Activated CD4-positive, alpha-beta T cell treated with anti-CD3 and anti-CD28 coated beads, Interleukin-2, amount 10 ng/mL, durations not matched to agents 24 days and 14 days (primary cell): ENCODE data around the gene CCDC88A. TPM values are rescaled to one million over a fixed set of nuclear protein-coding genes. Genes with fewer than 3 reads are reported as not detected.
"Not testable (repeated sequence)": the region's sequence is repeated elsewhere in the genome, so short reads cannot be mapped to it uniquely, and the experiment has no call there.

Experiments
- DNase-seq: peaks from one replicate; pipeline ENCODE4 v3.0.0; 2022
- H3K27ac Mint-ChIP-seq: one replicate; pipeline ENCODE4 v1.8.0; 2022; ENCODE audit warnings: mild to moderate bottlenecking, mixed read lengths
- H3K27me3 Mint-ChIP-seq: one replicate; pipeline ENCODE4 v1.8.0; 2022; ENCODE audit warnings: mixed read lengths
- H3K36me3 Mint-ChIP-seq: one replicate; pipeline ENCODE4 v1.8.0; 2022; ENCODE audit warnings: low read depth, mild to moderate bottlenecking, mixed read lengths
- H3K4me1 Mint-ChIP-seq: one replicate; pipeline ENCODE4 v1.8.0; 2021; ENCODE audit warnings: mixed read lengths
- H3K4me3 Mint-ChIP-seq: one replicate; pipeline ENCODE4 v1.8.0; 2022; ENCODE audit warnings: mild to moderate bottlenecking, moderate library complexity, mixed read lengths
- H3K9me3 Mint-ChIP-seq: one replicate; pipeline ENCODE4 v1.8.0; 2021; ENCODE audit warnings: mixed read lengths
- intact Hi-C: fragments of 100-400 bp; cut with micrococcal nuclease; formaldehyde crosslinking; loops from one replicate; pipeline ENCODE4 v1.15.1; 2023
- total RNA-seq: library from RNA; stranded (reverse); gene quantifications from 2 replicates; pipeline ENCODE4 v1.2.3, GENCODE V29; 2022

Gene CCDC88A
- total RNA-seq, 1 donor from 2014 or later = 9.5 TPM

DNA sequence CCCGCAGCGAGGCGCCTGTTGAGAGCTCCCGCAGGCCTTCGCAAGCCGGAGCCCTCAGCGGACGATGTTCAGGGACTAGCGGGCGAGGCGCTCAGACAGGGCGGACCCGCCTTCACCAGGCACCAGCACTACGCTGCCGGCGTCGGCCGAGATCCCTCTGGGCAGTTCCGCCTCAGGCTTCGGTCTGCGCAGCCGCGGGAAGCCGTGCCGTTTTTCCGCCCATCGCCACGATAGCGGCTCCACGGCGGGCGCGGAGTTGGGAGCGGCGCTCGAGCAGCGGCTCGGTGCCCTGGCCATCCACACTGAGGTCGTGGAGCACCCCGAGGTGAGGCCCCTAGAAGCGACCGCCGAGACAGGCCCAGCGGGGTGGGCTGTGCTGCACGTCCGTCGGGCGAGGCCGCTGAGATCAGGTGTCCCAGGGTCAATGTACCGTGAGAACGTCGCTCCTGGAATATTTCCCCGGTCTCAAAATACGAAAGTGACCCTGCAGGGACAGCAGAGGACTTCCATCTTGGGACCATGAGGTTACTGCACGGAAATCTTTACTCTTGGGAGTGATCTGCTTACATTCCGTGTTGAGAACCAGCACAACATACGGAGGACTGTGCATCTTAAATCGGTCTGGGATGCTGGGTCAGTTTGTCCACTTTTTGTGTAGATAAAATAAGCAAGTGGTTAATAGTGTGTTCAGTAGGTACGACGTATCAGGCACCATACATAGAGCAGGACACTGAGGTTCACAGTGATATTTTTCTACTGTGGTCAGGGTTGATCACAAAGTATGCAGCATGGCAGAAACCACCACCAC lies 137.3 kb downstream of the CCDC88A start:
- intact Hi-C loops = loop anchor here (1.0 to 10.0 kb wide), 3 partner anchors 13 to 232 kb away; partner anchors contain the start of genes CFAP36, CLHC1, MTIF2 and RPS27A
- Mint-ChIP-seq H3K27me3 (no peaks in the 10 kb centered on the region), H3K36me3 (peaks cover 2% of the 10 kb centered on the region), H3K4me1 (peaks cover 9% of the 10 kb centered on the region), H3K9me3 (no peaks in the 10 kb centered on the region), H3K4me3 (peak overlapping the region; percentile 92), H3K27ac (peak overlapping the region; percentile 94)
- DNase-seq = peak; percentile 97

DNA sequence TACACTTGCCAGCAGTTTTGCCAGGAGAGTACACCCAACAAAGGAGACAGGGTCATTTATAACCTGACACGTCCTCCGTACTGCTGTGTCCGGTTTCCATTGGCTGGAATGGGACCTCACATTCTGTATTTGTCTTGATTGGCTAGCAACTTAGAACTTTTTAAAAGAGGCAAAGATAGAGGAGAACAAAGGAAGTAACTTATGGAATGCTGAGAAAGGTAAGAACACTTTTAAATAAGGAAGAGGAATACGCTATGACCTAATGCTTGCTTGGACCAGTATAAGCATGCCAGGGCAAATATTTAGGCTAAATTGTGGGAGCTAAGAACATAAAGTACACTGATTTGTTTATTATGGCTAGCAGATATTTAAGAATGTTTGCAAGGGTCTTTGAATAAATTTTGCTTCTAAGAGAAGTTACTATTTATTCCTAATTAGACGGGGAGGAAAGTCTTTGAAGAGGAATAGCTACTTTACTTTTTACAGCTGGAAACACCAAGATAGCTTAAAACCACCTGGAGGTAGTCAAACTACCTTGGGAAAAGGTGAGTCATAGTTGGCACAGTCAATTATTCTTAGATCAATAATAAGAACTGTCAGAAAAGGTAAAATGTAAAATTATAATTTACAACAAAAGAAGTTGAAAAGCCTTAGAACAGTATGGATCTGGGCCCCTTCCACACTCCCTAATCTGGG lies 138.7 kb downstream of the CCDC88A start:
- H3K36me3 Mint-ChIP-seq, H3K27ac Mint-ChIP-seq: not testable (repeated sequence)
- intact Hi-C loops = loop anchor here (10.0 kb wide), 1 partner anchor 234 kb away; the partner anchor contains the start of gene CFAP36

DNA sequence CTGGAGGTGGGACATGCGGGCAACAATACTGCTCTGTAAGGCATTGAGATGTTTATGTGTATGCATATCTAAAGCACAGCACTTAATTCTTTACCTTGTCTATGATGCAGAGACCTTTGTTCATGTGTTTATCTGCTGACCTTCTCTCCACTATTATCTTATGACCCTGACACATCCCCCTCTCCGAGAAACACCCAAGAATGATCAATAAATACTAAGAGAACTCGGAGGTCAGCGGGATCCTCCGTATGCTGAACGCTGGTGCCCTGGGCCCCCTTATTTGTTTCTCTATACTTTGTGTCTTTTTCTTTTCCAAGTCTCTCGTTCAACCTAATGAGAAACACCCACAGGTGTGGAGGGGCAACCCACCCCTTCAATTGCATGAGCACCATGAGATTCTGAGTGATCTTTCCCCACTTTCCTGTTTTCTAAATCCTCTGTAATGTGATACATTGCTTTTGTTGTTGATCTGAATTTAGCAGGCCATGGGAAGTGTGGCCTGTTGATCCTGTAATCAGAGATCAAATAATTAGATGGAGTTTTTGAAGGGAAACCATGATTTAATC lies 139.7 kb downstream of the CCDC88A start:
- H3K27me3 Mint-ChIP-seq, H3K9me3 Mint-ChIP-seq, H3K4me1 Mint-ChIP-seq, H3K27ac Mint-ChIP-seq, H3K4me3 Mint-ChIP-seq, H3K36me3 Mint-ChIP-seq: not testable (repeated sequence)
- peak; percentile 51 for DNase-seq
- intact Hi-C loops = loop anchor here (10.0 kb wide), 1 partner anchor 235 kb away; the partner anchor contains the start of gene CFAP36

More for the DNA sequence above, 138.7 kb downstream of the CCDC88A start:
- not testable (repeated sequence) for DNase-seq, H3K27me3 Mint-ChIP-seq, H3K4me3 Mint-ChIP-seq, H3K4me1 Mint-ChIP-seq, H3K9me3 Mint-ChIP-seq

DNA sequence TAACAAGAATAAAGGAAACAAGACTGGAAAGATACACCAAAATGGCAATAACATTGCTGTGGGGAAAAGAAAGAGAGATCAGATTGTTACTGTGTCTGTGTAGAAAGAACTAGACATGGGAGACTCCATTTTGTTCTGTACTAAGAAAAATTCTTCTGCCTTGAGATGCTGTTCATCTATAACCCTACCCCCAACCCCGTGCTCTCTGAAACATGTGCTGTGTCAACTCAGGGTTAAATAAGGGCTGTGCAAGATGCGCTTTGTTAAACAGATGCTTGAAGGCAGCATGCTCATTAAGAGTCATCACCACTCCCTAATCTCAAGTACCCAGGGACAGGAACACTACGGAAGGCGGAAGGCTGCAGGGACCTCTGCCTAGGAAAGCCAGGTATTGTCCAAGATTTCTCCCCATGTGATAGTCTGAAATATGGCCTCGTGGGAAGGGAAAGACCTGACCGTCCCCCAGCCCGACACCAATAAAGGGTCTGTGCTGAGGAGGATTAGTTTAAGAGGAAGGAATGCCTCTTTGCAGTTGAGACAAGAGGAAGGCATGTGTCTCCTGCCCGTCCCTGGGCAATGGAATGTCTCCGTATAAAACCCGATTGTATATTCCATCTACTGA lies 140.3 kb downstream of the CCDC88A start:
- intact Hi-C loops, H3K4me3 Mint-ChIP-seq, H3K27ac Mint-ChIP-seq, H3K36me3 Mint-ChIP-seq, H3K9me3 Mint-ChIP-seq, H3K27me3 Mint-ChIP-seq, H3K4me1 Mint-ChIP-seq: not testable (repeated sequence)
- peak; percentile 48 for DNase-seq

DNA sequence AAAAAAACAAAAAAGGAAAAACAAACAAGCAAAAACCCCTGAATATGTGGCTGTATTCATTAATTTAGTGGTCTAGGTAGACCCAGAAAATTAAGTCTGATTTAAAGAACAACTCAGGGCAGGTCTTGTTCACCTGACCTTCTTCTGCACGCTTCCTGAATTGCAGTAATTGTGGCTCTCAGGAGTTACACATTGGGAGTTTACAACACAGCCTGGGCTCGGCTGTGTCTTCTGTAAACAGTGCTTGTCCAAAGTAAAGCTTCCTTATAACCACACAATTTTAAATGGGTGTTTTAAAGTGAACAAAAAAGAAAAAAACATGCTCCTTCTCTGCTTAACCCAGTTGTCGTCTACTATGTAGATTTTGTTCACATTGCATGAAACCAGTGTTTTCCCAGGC lies 142.3 kb downstream of the CCDC88A start:
- Mint-ChIP-seq H3K9me3 (no peaks in the 10 kb centered on the region), H3K36me3 (no peaks in the 10 kb centered on the region), H3K4me3 (no peak overlapping the region), H3K27me3 (peaks cover 4% of the 10 kb centered on the region), H3K27ac (no peak overlapping the region), H3K4me1 (peaks cover 3% of the 10 kb centered on the region)
- no peak for DNase-seq
- intact Hi-C loops = no loop called here

DNA sequence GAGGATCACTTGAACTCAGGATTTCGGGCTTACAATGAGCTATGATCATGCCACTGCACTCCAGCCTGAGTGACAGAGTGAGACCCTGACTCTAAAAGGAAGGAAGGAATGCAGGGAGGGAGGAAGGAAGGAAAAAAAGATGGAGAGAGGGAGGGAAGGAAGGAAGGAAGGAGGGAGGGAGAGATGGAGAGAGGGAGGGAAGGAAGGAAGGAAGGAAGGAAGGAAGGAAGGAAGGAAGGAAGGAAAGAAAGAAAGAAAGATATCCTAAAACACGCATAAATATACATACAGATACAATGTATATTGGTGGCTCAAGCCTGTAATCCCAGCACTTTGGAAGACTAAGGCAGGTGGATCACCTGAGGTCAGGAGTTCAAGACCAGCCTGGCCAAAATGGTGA lies 145.3 kb downstream of the CCDC88A start:
- H3K9me3 Mint-ChIP-seq, H3K36me3 Mint-ChIP-seq, DNase-seq, H3K4me1 Mint-ChIP-seq, H3K27ac Mint-ChIP-seq, intact Hi-C loops, H3K4me3 Mint-ChIP-seq, H3K27me3 Mint-ChIP-seq: not testable (repeated sequence)

DNA sequence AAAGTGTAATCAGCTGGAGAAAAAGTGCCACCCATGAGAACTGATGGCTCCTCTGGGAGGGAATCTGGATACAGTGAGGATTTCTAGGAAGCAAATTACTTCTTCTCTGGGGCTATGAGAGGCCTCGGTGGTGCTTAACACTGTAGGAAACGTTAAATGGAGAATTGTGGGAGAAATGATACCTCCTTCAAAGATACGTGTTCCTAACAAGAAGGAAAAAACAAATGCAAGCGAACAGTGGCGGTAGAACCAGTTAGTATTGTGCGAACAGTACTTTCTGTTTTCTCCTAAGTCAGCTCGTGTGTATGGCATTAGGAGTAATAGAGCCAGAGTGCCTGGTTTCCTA lies 150.0 kb downstream of the CCDC88A start:
- Mint-ChIP-seq H3K9me3 (no peaks in the 10 kb centered on the region), H3K4me1 (peaks cover 7% of the 10 kb centered on the region), H3K36me3 (peaks cover 12% of the 10 kb centered on the region), H3K27me3 (peaks cover 4% of the 10 kb centered on the region), H3K27ac (peak overlapping the region; percentile 95), H3K4me3 (peak overlapping the region; percentile 96)
- intact Hi-C loops = loop anchor here (1.0 to 5.0 kb wide), 6 partner anchors 13 to 348 kb away; partner anchors contain the start of genes CLHC1, PPP4R3B, RPS27A and RTN4
- peak; percentile 65 for DNase-seq

DNA sequence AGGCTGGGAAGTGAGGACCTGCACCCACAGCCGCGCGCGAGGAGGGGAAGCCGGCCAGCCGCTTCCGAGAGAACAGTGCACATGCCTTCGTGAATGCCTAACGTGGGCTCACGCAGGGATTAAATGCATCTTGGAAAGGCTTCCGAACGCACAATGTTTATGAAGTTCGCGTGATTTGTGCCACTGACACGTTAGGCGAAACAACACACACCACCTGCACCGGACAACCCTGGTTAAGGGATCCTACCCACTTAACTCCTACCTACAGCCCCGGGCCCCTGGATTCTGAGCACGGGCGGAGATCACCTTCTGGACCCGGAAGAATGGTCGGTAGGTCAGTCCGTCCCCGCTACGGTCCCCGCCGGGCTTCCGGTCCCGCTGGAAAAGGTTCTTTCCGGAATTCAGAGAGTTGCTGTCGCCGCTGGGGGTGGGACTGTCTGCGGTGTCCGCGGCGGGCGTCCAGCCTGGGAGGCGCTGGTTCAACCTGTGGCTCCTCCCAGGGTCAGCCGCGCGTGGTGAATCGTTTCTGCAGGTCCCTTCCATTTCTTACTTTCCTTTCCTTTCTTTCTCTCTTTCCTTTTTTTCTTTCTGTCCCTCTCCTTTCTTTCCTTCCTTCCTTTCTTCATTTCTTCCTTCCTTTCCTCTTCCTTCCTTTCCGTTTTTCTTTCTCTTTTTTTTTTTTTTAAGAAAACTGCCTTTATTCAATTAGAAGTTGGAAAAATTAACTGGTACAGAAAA lies 150.6 kb downstream of the CCDC88A start, which contains the start of gene MTIF2:
TSS of gene MTIF2 (minus strand) at position 325 of the 738 bp plus-strand sequence. CDS start 5,373 bp downstream, outside the sequence.
- Mint-ChIP-seq H3K27ac (peak within 1 kb of the TSS; percentile 95), H3K9me3 (no peaks in the 10 kb centered on the region), H3K27me3 (peaks cover 4% of the 10 kb centered on the region), H3K4me1 (peaks cover 7% of the 10 kb centered on the region), H3K36me3 (peaks cover 16% of the 10 kb centered on the region), H3K4me3 (peak within 1 kb of the TSS; percentile 96)
- intact Hi-C loops = loop anchor here (1.0 to 5.0 kb wide), 6 partner anchors 13 to 348 kb away; partner anchors contain the start of genes CLHC1, PPP4R3B, RPS27A and RTN4
- peak; percentile 97 for DNase-seq

DNA sequence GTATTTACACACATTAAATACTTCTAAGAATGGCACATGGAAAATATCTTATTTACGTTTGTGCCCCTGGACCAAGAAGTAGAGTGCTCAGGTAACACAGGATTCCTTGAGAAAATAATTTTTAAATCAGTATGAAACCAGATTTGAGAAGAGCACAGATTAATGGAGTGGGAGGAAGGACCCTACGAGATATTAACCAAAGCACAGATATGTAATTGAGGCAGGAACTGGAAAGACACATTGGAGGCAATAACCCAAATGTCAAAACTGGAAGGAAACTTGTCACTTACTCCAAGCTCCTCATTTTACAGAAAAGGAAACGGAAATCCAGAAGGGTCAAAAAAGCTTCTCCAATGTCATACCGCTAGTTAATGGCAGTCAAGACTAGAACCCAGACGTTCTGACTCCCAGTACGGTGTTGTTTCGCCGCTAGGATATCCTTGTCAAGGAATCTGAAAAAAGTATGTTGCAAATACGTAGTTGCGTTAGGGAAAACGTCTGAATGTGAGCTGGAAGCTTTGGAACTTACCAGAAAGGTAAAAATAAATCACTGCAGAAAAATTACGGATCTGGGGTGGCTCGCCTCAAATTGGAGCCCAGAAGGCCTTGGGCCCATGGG lies 151.3 kb downstream of the CCDC88A start:
- H3K9me3 Mint-ChIP-seq = no peaks in the 10 kb centered on the region
- peaks cover 2% of the 10 kb centered on the region for H3K27me3 Mint-ChIP-seq
- peak overlapping the region; percentile 96 for H3K4me3 Mint-ChIP-seq
- peak overlapping the region; percentile 95 for H3K27ac Mint-ChIP-seq
- intact Hi-C loops = loop anchor here (5.0 kb wide), 2 partner anchors 44 to 349 kb away; partner anchors contain the start of gene PPP4R3B
- no peak for DNase-seq
- peaks cover 7% of the 10 kb centered on the region for H3K4me1 Mint-ChIP-seq
- peaks cover 22% of the 10 kb centered on the region for H3K36me3 Mint-ChIP-seq

DNA sequence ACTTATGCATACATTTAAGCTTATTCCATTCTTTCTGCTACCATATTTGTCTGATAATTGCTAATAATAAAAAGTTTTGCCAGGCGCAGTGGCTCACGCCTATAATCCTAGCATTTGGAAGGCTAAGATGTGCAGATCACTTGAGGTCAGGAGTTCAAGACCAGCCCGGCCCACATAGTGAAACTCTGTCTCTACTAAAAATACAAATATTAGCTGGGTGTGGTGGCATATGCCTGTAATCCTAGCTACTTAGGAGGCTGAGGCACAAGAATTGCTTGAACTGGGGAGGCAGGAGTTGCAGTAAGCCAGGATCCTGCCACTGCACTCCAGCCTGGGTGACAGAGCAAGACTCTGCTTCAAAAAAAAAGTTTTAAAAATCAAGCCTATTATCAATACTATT lies 160.1 kb downstream of the CCDC88A start:
- H3K36me3 Mint-ChIP-seq = peaks cover 25% of the 10 kb centered on the region
- intact Hi-C loops, H3K9me3 Mint-ChIP-seq, H3K27me3 Mint-ChIP-seq, H3K4me1 Mint-ChIP-seq, DNase-seq, H3K27ac Mint-ChIP-seq, H3K4me3 Mint-ChIP-seq: not testable (repeated sequence)

DNA sequence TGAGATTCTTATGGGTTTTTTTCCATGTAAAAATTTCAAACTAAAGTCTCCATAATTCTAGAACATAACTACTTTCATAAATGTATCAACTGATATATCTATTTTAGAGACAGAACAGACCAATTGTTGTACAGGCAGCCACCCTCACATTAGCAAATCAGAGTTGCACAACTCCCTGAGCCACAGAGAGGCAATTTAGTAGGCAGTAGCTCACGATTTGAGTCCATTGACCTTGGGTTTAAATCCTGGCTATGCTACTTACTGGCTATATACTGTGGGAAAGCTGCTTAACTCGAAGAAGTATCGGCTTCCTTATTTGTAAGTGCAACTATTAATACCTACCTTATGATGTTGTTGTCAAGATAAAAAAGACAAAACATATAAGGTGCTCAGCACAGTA lies 166.8 kb downstream of the CCDC88A start:
- H3K4me1 Mint-ChIP-seq = no peaks in the 10 kb centered on the region
- no peak for DNase-seq
- peaks cover 29% of the 10 kb centered on the region for H3K36me3 Mint-ChIP-seq
- no peaks in the 10 kb centered on the region for H3K9me3 Mint-ChIP-seq
- intact Hi-C loops = no loop called here
- no peaks in the 10 kb centered on the region for H3K27me3 Mint-ChIP-seq
- no peak overlapping the region for H3K4me3 Mint-ChIP-seq
- no peak overlapping the region for H3K27ac Mint-ChIP-seq

DNA sequence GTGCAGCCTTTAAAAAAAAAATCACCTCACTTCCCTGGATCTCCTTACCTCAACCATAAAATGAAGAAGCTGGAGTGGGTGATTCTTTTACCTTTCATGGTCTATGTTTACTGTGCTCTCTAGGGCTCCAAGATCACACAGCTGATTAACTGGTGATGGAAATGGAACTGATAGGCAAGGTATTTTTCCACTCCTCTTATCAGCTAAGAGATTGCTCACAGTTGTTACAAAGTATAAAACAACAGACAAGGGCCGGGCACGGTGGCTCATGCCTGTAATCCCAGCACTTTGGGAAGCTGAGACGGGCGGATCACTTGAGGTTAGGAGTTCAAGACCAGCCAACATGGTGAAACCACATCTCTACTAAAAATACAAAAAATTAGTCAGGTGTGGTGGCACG lies 172.6 kb downstream of the CCDC88A start:
- DNase-seq = no peak
- Mint-ChIP-seq H3K36me3 (peaks cover 36% of the 10 kb centered on the region), H3K4me3 (no peak overlapping the region), H3K9me3 (no peaks in the 10 kb centered on the region), H3K27ac (no peak overlapping the region), H3K27me3 (no peaks in the 10 kb centered on the region), H3K4me1 (no peaks in the 10 kb centered on the region)
- intact Hi-C loops = no loop called here

DNA sequence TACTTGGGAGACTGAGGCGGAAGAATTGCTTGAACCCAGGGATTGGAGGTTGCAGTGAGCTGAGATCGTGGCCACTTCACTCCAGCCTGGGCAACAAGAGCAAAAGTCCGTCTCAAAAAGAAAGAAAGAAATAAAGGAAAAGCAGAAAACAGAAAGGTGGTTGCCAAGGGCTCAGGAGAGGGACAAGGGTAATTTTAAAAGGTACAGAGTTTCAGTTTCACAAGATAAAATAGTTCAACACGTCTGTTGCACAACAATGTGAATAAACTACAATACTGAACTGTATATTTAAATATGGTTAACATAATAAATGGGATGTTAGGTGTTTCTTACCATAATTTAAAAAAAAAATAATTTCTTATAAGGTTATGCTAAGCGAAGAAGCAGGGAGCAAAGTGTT lies 174.2 kb downstream of the CCDC88A start:
- no peak overlapping the region for H3K27ac Mint-ChIP-seq
- H3K27me3 Mint-ChIP-seq = no peaks in the 10 kb centered on the region
- H3K36me3 Mint-ChIP-seq = peaks cover 34% of the 10 kb centered on the region
- H3K9me3 Mint-ChIP-seq = no peaks in the 10 kb centered on the region
- H3K4me1 Mint-ChIP-seq = no peaks in the 10 kb centered on the region
- no peak overlapping the region for H3K4me3 Mint-ChIP-seq
- no peak for DNase-seq
- intact Hi-C loops = no loop called here
